Cardiac fibroblast (primary cell): ENCODE results near the gene GRIK2.
A peak's percentile ranks its signal among the peaks of the same experiment; 100 is the strongest.

ENCODE experiments used
- DNase-seq, 2 donors: peaks; one replicate each; pipeline versions ENCODE4 v3.0.0 to v3.0.0-alpha.2; 2010; ENCODE audit warnings: low read depth in 2 of 2
- H3K4me3 ChIP-seq, 2 donors: replicated peaks in 1 of 2; 1 replicate in 1 of 2; 2 replicates in 1 of 2; pipeline ENCODE4 v1.5.1; 2011; ENCODE audit warnings: low read depth in 2 of 2, low read length in 2 of 2, mild to moderate bottlenecking in 2 of 2, moderate library complexity in 1 of 2
- CTCF ChIP-seq: IDR thresholded peaks from one replicate; pipeline ENCODE4 v1.5.1; 2011; ENCODE audit warnings: low read depth, mild to moderate bottlenecking, low read length, inconsistent platforms

The GRIK2 gene

GRCh38 chr6:101830501-101831031 lies 437.1 kb downstream of the GRIK2 start:
- TF ChIP-seq CTCF = no peak
- peak; percentile 21 to 60 for DNase-seq
- no peak overlapping the region for H3K4me3 ChIP-seq

GRCh38 chr6:101832371-101832770 lies 438.9 kb downstream of the GRIK2 start:
- no peak for TF ChIP-seq CTCF
- no peak for DNase-seq
- no peak overlapping the region for H3K4me3 ChIP-seq

- no peak overlapping the region for H3K4me3 ChIP-seq
- no peak for DNase-seq
- no peak for TF ChIP-seq CTCF
These were observed 446.6 kb downstream of the GRIK2 start for GRCh38 chr6:101840100-101840499.

- H3K4me3 ChIP-seq = no peak overlapping the region
- DNase-seq = no peak
- TF ChIP-seq CTCF = no peak
These were observed 451.7 kb downstream of the GRIK2 start for GRCh38 chr6:101845172-101845571.

GRCh38 chr6:101845621-101846020 lies 452.1 kb downstream of the GRIK2 start:
- no peak for TF ChIP-seq CTCF
- H3K4me3 ChIP-seq = no peak overlapping the region
- no peak for DNase-seq

GRCh38 chr6:101847690-101848089 lies 454.2 kb downstream of the GRIK2 start:
- TF ChIP-seq CTCF = no peak
- H3K4me3 ChIP-seq = no peak overlapping the region
- DNase-seq = no peak

- no peak for TF ChIP-seq CTCF
- H3K4me3 ChIP-seq = no peak overlapping the region
- DNase-seq = peak; percentile 64 to 77
These were observed 458.4 kb downstream of the GRIK2 start for GRCh38 chr6:101851911-101852310.
